ENCODE measurements around the gene EIF5AL1.
"Not testable (repeated sequence)": the region's sequence is repeated elsewhere in the genome, so short reads cannot be mapped to it uniquely, and the experiment has no call there.

The EIF5AL1 gene

DNA sequence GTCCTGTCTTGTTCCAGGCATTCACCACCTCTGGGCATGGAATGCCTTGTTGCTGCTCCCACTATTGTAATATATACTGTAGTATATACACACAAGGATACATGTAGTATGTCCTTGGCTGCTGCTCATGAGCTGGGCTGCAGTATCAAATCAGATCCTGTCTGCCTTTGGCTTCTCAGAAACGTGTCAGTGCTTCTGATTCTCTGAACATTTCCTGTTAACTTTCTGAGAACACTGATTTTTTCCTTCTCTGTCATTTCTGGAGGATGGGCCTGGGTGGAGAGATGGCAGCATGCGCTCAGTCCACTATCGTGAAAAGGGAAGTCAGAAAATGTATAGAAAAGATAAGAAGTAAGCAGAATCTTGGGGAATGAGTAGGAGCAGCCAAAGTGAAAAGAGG is 35.6 kb downstream of the EIF5AL1 start:
- Histone ChIP-seq H3K27me3 (ENCODE audit: control insufficient read depth in 5 of 5, insufficient read depth in 4 of 5, low read length in 5 of 5) (peaks cover 0 to 8% (median 5%) of the 10 kb centered on the region in 5 donors), H3K36me3 (ENCODE audit: control insufficient read depth in 5 of 5, insufficient read depth in 5 of 5, low read length in 5 of 5) (no peaks in the 10 kb centered on the region), H3K4me1 (ENCODE audit: control insufficient read depth in 5 of 5, insufficient read depth in 5 of 5, low read length in 5 of 5) (no peaks in the 10 kb centered on the region), H3K9ac (ENCODE audit: low read length in 5 of 5) (no peak overlapping the region), H3K4me3 (ENCODE audit: low read depth in 1 of 5, low read length in 5 of 5) (no peak overlapping the region), H3K9me3 (ENCODE audit: control insufficient read depth in 5 of 5, low read length in 5 of 5) (no peaks in the 10 kb centered on the region), H3K27ac (ENCODE audit: low read depth, low read length) (no peak overlapping the region)

GRCh38 chr10:79552143-79552542 is 39.8 kb downstream of the EIF5AL1 start:
- Histone ChIP-seq H3K27ac (ENCODE audit: low read depth, low read length) (no peak overlapping the region), H3K27me3 (ENCODE audit: control insufficient read depth in 5 of 5, insufficient read depth in 4 of 5, low read length in 5 of 5) (peaks cover 0 to 8% (median 5%) of the 10 kb centered on the region in 5 donors), H3K9ac (ENCODE audit: low read length in 5 of 5) (no peak overlapping the region), H3K4me3 (ENCODE audit: low read depth in 1 of 5, low read length in 5 of 5) (no peak overlapping the region), H3K36me3 (ENCODE audit: control insufficient read depth in 5 of 5, insufficient read depth in 5 of 5, low read length in 5 of 5) (no peaks in the 10 kb centered on the region), H3K4me1 (ENCODE audit: control insufficient read depth in 5 of 5, insufficient read depth in 5 of 5, low read length in 5 of 5) (no peaks in the 10 kb centered on the region), H3K9me3 (ENCODE audit: control insufficient read depth in 5 of 5, low read length in 5 of 5) (no peaks in the 10 kb centered on the region)

GRCh38 chr10:79555354-79556309 is 43.3 kb downstream of the EIF5AL1 start:
- H3K36me3 ChIP-seq (ENCODE audit: control insufficient read depth in 5 of 5, insufficient read depth in 5 of 5, low read length in 5 of 5): no peaks in the 10 kb centered on the region
- H3K27me3 ChIP-seq (ENCODE audit: control insufficient read depth in 5 of 5, insufficient read depth in 4 of 5, low read length in 5 of 5): peaks cover 0 to 8% (median 5%) of the 10 kb centered on the region in 5 donors
- H3K9ac ChIP-seq (ENCODE audit: low read length in 5 of 5): no peak overlapping the region
- H3K27ac ChIP-seq (ENCODE audit: low read depth, low read length): no peak overlapping the region
- H3K9me3 ChIP-seq (ENCODE audit: control insufficient read depth in 5 of 5, low read length in 5 of 5): no peaks in the 10 kb centered on the region
- no peaks in the 10 kb centered on the region for H3K4me1 ChIP-seq (ENCODE audit: control insufficient read depth in 5 of 5, insufficient read depth in 5 of 5, low read length in 5 of 5)
- no peak overlapping the region for H3K4me3 ChIP-seq (ENCODE audit: low read depth in 1 of 5, low read length in 5 of 5)

DNA sequence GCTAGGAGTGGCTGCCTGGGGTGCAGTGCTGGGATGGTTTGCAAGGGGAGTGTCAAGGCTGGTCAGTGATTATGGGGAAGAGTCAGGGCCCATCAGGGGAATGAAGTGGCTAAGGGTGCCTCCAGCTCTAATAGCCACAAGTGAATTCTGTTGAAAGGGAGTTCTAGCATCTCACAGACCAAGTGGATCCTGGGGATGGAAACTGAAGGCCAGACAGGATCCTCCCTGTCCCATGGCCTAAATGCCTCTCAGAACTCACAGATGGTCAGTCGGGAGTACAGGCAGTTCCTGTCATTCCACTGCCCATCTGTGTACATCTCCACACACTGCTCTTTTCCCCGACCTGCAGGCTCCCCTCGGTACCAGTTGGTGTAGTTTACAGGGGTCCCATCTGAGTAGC is 44.6 kb downstream of the EIF5AL1 start:
- H3K4me3 ChIP-seq (ENCODE audit: low read depth in 1 of 5, low read length in 5 of 5); H3K36me3 ChIP-seq (ENCODE audit: control insufficient read depth in 5 of 5, insufficient read depth in 5 of 5, low read length in 5 of 5); H3K9ac ChIP-seq (ENCODE audit: low read length in 5 of 5); H3K9me3 ChIP-seq (ENCODE audit: control insufficient read depth in 5 of 5, low read length in 5 of 5); H3K27ac ChIP-seq (ENCODE audit: low read depth, low read length); H3K4me1 ChIP-seq (ENCODE audit: control insufficient read depth in 5 of 5, insufficient read depth in 5 of 5, low read length in 5 of 5): not testable (repeated sequence)
- H3K27me3 ChIP-seq (ENCODE audit: control insufficient read depth in 5 of 5, insufficient read depth in 4 of 5, low read length in 5 of 5): peaks cover 0 to 15% (median 3%) of the 10 kb centered on the region in 5 donors

GRCh38 chr10:79559726-79560125 is 47.4 kb downstream of the EIF5AL1 start:
- no peak overlapping the region for H3K27ac ChIP-seq (ENCODE audit: low read depth, low read length)
- H3K4me3 ChIP-seq (ENCODE audit: low read depth in 1 of 5, low read length in 5 of 5): no peak overlapping the region
- H3K9me3 ChIP-seq (ENCODE audit: control insufficient read depth in 5 of 5, low read length in 5 of 5): no peaks in the 10 kb centered on the region
- peaks cover 0 to 6% (median 3%) of the 10 kb centered on the region in 5 donors for H3K4me1 ChIP-seq (ENCODE audit: control insufficient read depth in 5 of 5, insufficient read depth in 5 of 5, low read length in 5 of 5)
- no peaks in the 10 kb centered on the region for H3K36me3 ChIP-seq (ENCODE audit: control insufficient read depth in 5 of 5, insufficient read depth in 5 of 5, low read length in 5 of 5)
- no peak overlapping the region for H3K9ac ChIP-seq (ENCODE audit: low read length in 5 of 5)
- peaks cover 0 to 8% (median 5%) of the 10 kb centered on the region in 5 donors for H3K27me3 ChIP-seq (ENCODE audit: control insufficient read depth in 5 of 5, insufficient read depth in 4 of 5, low read length in 5 of 5)

- H3K9ac ChIP-seq (ENCODE audit: low read length in 5 of 5): no peak within 1 kb of the TSS
- no peak within 1 kb of the TSS for H3K27ac ChIP-seq (ENCODE audit: low read depth, low read length)
- H3K36me3 ChIP-seq (ENCODE audit: control insufficient read depth in 5 of 5, insufficient read depth in 5 of 5, low read length in 5 of 5): no peaks in the 10 kb centered on the region
- H3K4me3 ChIP-seq (ENCODE audit: low read depth in 1 of 5, low read length in 5 of 5): no peak within 1 kb of the TSS
- H3K4me1 ChIP-seq (ENCODE audit: control insufficient read depth in 5 of 5, insufficient read depth in 5 of 5, low read length in 5 of 5): peaks cover 0 to 6% (median 3%) of the 10 kb centered on the region in 5 donors
- no peaks in the 10 kb centered on the region for H3K9me3 ChIP-seq (ENCODE audit: control insufficient read depth in 5 of 5, low read length in 5 of 5)
- H3K27me3 ChIP-seq (ENCODE audit: control insufficient read depth in 5 of 5, insufficient read depth in 4 of 5, low read length in 5 of 5): peaks cover 0 to 8% (median 5%) of the 10 kb centered on the region in 5 donors
These were observed 47.9 kb downstream of the EIF5AL1 start, which contains the start of gene SFTPA2 for GRCh38 chr10:79560160-79560709. SFTPA2 (minus strand) TSS chr10:79560407; CDS start chr10:79559483, 924 bp downstream.

GRCh38 chr10:79561257-79561656 is 48.9 kb downstream of the EIF5AL1 start:
- Histone ChIP-seq H3K36me3 (ENCODE audit: control insufficient read depth in 5 of 5, insufficient read depth in 5 of 5, low read length in 5 of 5) (no peaks in the 10 kb centered on the region), H3K4me3 (ENCODE audit: low read depth in 1 of 5, low read length in 5 of 5) (no peak overlapping the region), H3K9ac (ENCODE audit: low read length in 5 of 5) (no peak overlapping the region), H3K27ac (ENCODE audit: low read depth, low read length) (no peak overlapping the region), H3K9me3 (ENCODE audit: control insufficient read depth in 5 of 5, low read length in 5 of 5) (no peaks in the 10 kb centered on the region), H3K4me1 (ENCODE audit: control insufficient read depth in 5 of 5, insufficient read depth in 5 of 5, low read length in 5 of 5) (peaks cover 0 to 6% (median 3%) of the 10 kb centered on the region in 5 donors), H3K27me3 (ENCODE audit: control insufficient read depth in 5 of 5, insufficient read depth in 4 of 5, low read length in 5 of 5) (peaks cover 0 to 8% (median 5%) of the 10 kb centered on the region in 5 donors)

DNA sequence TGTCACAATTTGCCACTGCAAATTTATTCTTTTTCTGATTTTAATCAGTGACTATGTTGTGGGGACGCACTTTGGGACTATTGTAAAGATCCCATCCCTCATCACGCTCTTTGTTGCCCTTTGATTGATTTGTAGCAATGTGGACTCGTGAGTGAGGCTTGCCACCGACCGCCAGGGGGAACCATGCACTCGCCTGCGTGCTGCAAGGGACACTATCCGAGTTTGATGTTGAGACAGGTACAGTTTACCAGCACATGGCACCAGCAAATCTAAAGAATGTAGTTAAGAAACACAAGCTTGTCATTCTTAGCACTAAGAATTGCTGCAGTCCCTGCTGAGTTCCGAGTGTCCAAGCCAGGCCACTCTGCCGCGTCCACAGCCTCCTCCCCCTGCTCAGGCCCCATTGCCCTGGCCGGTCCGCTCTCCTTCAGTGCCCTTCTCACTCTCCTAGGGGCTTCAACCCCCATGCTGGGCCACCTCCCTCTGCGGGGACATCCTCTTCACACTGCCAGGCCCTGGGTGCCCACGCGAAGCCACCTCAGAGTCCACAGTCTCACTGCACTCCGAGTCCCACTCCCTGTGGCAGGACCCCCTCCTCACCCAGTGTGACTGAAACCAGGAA is 49.9 kb downstream of the EIF5AL1 start:
- H3K4me3 ChIP-seq (ENCODE audit: low read depth in 1 of 5, low read length in 5 of 5): peak overlapping the region in 3 of 5 donors; percentile 34 to 38 (median 34)
- H3K36me3 ChIP-seq (ENCODE audit: control insufficient read depth in 5 of 5, insufficient read depth in 5 of 5, low read length in 5 of 5): no peaks in the 10 kb centered on the region
- H3K4me1 ChIP-seq (ENCODE audit: control insufficient read depth in 5 of 5, insufficient read depth in 5 of 5, low read length in 5 of 5): peaks cover 0 to 6% (median 3%) of the 10 kb centered on the region in 5 donors
- no peak overlapping the region for H3K27ac ChIP-seq (ENCODE audit: low read depth, low read length)
- no peak overlapping the region for H3K9ac ChIP-seq (ENCODE audit: low read length in 5 of 5)
- H3K27me3 ChIP-seq (ENCODE audit: control insufficient read depth in 5 of 5, insufficient read depth in 4 of 5, low read length in 5 of 5): peaks cover 0 to 8% (median 5%) of the 10 kb centered on the region in 5 donors
- no peaks in the 10 kb centered on the region for H3K9me3 ChIP-seq (ENCODE audit: control insufficient read depth in 5 of 5, low read length in 5 of 5)

GRCh38 chr10:79563426-79563825 is 51.1 kb downstream of the EIF5AL1 start:
- no peaks in the 10 kb centered on the region for H3K9me3 ChIP-seq (ENCODE audit: control insufficient read depth in 5 of 5, low read length in 5 of 5)
- H3K4me3 ChIP-seq (ENCODE audit: low read depth in 1 of 5, low read length in 5 of 5): no peak overlapping the region
- peaks cover 0 to 8% (median 5%) of the 10 kb centered on the region in 5 donors for H3K27me3 ChIP-seq (ENCODE audit: control insufficient read depth in 5 of 5, insufficient read depth in 4 of 5, low read length in 5 of 5)
- peaks cover 0 to 6% (median 3%) of the 10 kb centered on the region in 5 donors for H3K4me1 ChIP-seq (ENCODE audit: control insufficient read depth in 5 of 5, insufficient read depth in 5 of 5, low read length in 5 of 5)
- H3K27ac ChIP-seq (ENCODE audit: low read depth, low read length): no peak overlapping the region
- H3K36me3 ChIP-seq (ENCODE audit: control insufficient read depth in 5 of 5, insufficient read depth in 5 of 5, low read length in 5 of 5): no peaks in the 10 kb centered on the region
- H3K9ac ChIP-seq (ENCODE audit: low read length in 5 of 5): no peak overlapping the region
